ENCODE results near the gene TGFB1I1. TPM values are rescaled to one million over a fixed set of nuclear protein-coding genes. Genes with fewer than 3 reads are reported as not detected.
A peak's percentile ranks its signal among the peaks of the same experiment; 100 is the strongest.
"Not testable (repeated sequence)": the region's sequence is repeated elsewhere in the genome, so short reads cannot be mapped to it uniquely, and the experiment has no call there.

Gene TGFB1I1
- total RNA-seq, 1 donor = 121 TPM

- no peak for DNase-seq (ENCODE audit: low read depth)
- no peak overlapping the region for H3K4me3 ChIP-seq (ENCODE audit: low read depth, low read length)
Observed at GRCh38 chr16:31499928-31500327, 28.0 kb downstream of the TGFB1I1 start.

GRCh38 chr16:31501226-31501965 is 29.4 kb downstream of the TGFB1I1 start:
- TF ChIP-seq CTCF (IDR thresholded peaks at IDR 0.05; ENCODE audit: insufficient read depth, low read depth, low read length) = no peak
- DNase-seq (ENCODE audit: low read depth) = no peak

More at GRCh38 chr16:31499928-31500327, 28.0 kb downstream of the TGFB1I1 start:
- TF ChIP-seq CTCF (IDR thresholded peaks at IDR 0.05; ENCODE audit: insufficient read depth, low read depth, low read length) = no peak

GRCh38 chr16:31501966-31502348 is 30.0 kb downstream of the TGFB1I1 start:
- no peak for TF ChIP-seq CTCF (IDR thresholded peaks at IDR 0.05; ENCODE audit: insufficient read depth, low read depth, low read length)
- H3K4me3 ChIP-seq (ENCODE audit: low read depth, low read length) = no peak overlapping the region

More at GRCh38 chr16:31501226-31501965, 29.4 kb downstream of the TGFB1I1 start:
- H3K4me3 ChIP-seq (ENCODE audit: low read depth, low read length) = no peak overlapping the region

GRCh38 chr16:31502981-31503380 is 31.0 kb downstream of the TGFB1I1 start:
- DNase-seq (ENCODE audit: low read depth) = peak; percentile 30
- H3K4me3 ChIP-seq (ENCODE audit: low read depth, low read length) = no peak overlapping the region
- TF ChIP-seq CTCF (IDR thresholded peaks at IDR 0.05; ENCODE audit: insufficient read depth, low read depth, low read length) = no peak

More at GRCh38 chr16:31501966-31502348, 30.0 kb downstream of the TGFB1I1 start:
- no peak for DNase-seq (ENCODE audit: low read depth)

- H3K4me3 ChIP-seq (ENCODE audit: low read depth, low read length); DNase-seq (ENCODE audit: low read depth): not testable (repeated sequence)
Observed at GRCh38 chr16:31503555-31503954, 31.6 kb downstream of the TGFB1I1 start.

- no peak for DNase-seq (ENCODE audit: low read depth)
Observed at GRCh38 chr16:31504159-31504558, 32.2 kb downstream of the TGFB1I1 start.

GRCh38 chr16:31505483-31505882 is 33.5 kb downstream of the TGFB1I1 start:
- no peak for DNase-seq (ENCODE audit: low read depth)

More at GRCh38 chr16:31504159-31504558, 32.2 kb downstream of the TGFB1I1 start:
- no peak overlapping the region for H3K4me3 ChIP-seq (ENCODE audit: low read depth, low read length)
- no peak for TF ChIP-seq CTCF (IDR thresholded peaks at IDR 0.05; ENCODE audit: insufficient read depth, low read depth, low read length)

More at GRCh38 chr16:31505483-31505882, 33.5 kb downstream of the TGFB1I1 start:
- TF ChIP-seq CTCF (IDR thresholded peaks at IDR 0.05; ENCODE audit: insufficient read depth, low read depth, low read length) = no peak
- H3K4me3 ChIP-seq (ENCODE audit: low read depth, low read length) = no peak overlapping the region

All from fibroblast of villous mesenchyme (primary cell).